ENCODE measurements around the gene TRAF6. TPM values are rescaled to one million over a fixed set of nuclear protein-coding genes. Genes with fewer than 3 reads are reported as not detected.
A peak's percentile ranks its signal among the peaks of the same experiment; 100 is the strongest.
"Not testable (repeated sequence)": the region's sequence is repeated elsewhere in the genome, so short reads cannot be mapped to it uniquely, and the experiment has no call there.

TRAF6 gene
- total RNA-seq, result 7.6 and 11.5 TPM in 2 replicates

- peak; percentile 48 for DNase-seq (ENCODE audit: low read depth, low spot score)
Observed at GRCh38 chr11:36509694-36510593, at the start of gene TRAF6. TRAF6 (minus strand) TSS chr11:36510272; CDS start chr11:36501515, 8,757 bp downstream.

- DNase-seq (ENCODE audit: low read depth, low spot score), result no peak
Observed at GRCh38 chr11:36558571-36559413, 48.7 kb upstream of the TRAF6 start.

- no peak for DNase-seq (ENCODE audit: low read depth, low spot score)
Observed at GRCh38 chr11:36557991-36558390, 47.9 kb upstream of the TRAF6 start.

DNA sequence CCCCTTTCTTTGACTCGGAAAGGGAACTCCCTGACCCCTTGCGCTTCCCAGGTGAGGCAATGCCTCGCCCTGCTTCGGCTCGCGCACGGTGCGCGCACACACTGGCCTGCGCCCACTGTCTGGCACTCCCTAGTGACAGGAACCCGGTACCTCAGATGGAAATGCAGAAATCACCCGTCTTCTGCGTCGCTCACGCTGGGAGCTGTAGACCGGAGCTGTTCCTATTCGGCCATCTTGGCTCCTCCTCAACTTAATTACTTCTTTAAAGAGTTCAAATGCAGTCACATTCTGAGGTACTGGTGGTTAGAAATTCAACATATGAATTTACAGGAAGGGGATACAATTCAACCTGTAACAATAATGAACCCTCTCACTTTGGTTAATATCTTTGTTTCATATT, 47.3 kb upstream of the TRAF6 start:
- DNase-seq (ENCODE audit: low read depth, low spot score), result not testable (repeated sequence)

DNA sequence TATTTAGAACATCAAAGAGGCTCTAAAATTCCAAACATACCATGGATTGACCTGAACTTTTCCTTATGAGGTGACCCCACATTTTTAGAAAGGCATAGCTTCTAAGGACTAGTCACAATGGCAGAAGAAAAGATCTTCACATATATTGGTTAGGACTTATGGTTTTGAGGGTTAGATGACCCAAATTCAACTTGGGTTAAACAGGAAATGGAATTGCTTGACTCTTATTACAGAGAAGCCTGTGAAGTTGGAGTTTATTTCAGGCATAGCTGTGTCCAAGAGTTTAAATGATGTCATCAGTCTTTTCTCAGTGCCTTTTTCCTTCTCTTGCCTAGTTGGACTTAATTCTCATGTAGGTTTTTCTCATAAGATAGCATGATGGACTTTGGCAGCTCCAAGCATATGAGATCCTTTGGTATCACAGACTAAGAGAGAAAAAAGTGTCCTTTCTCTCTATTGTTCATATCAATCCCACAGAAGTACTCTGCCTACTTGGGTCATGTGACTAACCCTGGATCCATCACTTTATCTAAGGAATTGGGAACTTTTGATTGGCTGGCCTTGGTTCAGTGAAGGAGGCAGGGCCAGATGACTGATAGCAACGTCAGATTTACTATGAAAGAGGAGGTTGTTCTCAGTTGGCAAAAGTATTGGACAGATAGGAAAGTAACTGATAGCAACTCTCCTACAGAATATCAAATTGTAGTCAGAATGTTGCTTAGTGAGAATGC, 40.5 kb upstream of the TRAF6 start:
- DNase-seq (ENCODE audit: low read depth, low spot score), result no peak

DNA sequence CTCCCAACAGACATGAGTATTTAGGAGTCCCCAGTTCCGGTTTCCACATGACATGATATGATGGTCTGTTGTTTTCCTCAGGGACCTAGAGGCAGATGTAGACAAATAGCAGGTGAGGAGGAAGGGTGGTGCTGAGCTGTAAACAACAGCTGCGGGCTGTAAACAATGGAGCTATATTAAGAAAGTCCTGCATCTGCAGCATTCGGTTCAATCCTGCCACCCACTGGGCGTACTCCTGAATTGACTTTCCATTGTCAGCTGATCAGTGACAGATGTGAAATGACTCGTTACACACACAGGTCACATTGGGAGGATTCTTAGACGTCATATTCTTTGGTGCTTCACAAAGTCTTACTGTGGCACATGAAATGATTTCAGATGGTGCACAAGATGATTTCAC, 30.9 kb upstream of the TRAF6 start:
- DNase-seq (ENCODE audit: low read depth, low spot score), result peak; percentile 13

- DNase-seq (ENCODE audit: low read depth, low spot score), result no peak
Observed at GRCh38 chr11:36534276-36534840, 24.3 kb upstream of the TRAF6 start.

GRCh38 chr11:36532941-36533601, 23.0 kb upstream of the TRAF6 start:
- no peak for DNase-seq (ENCODE audit: low read depth, low spot score)

- no peak for DNase-seq (ENCODE audit: low read depth, low spot score)
Observed at GRCh38 chr11:36530840-36531239, 20.8 kb upstream of the TRAF6 start.

GRCh38 chr11:36513965-36514364, 3.9 kb upstream of the TRAF6 start:
- no peak for DNase-seq (ENCODE audit: low read depth, low spot score)

GRCh38 chr11:36512016-36512415, 1.9 kb upstream of the TRAF6 start:
- no peak for DNase-seq (ENCODE audit: low read depth, low spot score)

DNA sequence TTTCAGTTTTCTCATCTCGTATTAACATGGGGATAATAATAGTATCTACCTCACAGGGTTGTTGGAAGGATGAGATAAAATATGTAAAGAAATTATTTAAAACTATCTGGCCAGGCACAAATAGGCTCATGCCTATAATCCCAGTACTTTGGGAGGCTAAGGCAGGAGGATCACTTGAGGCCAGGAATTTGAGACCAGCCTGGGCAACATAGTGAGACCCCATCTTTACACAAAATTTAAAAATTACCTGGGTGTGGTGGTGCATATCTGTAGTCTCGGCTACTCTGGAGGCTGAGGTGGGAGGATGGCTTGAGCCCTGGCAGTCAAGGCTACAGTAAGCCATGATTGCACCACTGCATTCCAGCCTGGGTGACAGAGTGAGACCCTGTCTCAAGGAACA, 990 bp upstream of the TRAF6 start:
- not testable (repeated sequence) for DNase-seq (ENCODE audit: low read depth, low spot score)

DNA sequence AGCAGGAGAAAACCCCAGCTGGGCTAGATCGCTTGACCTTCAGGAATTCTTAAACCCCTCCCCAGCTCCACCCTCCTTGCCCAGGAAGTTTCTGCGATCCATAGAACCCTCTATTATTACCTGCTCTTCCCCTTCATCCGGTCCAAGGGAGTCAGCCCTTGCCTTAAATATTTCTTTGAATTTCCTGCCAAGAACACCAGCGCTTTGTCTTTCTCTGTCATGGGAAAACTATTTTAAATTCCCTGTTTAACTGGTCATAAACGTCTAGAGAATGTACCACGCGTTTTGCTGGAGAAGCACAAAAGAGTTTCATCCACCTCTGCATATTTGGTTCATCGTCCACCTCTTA, 496 bp upstream of the TRAF6 start:
- no peak for DNase-seq (ENCODE audit: low read depth, low spot score)

- DNase-seq (ENCODE audit: low read depth, low spot score), result no peak
Observed at GRCh38 chr11:36509201-36509639, 852 bp downstream of the TRAF6 start.

- no peak for DNase-seq (ENCODE audit: low read depth, low spot score)
Observed at GRCh38 chr11:36508743-36509142, 1.3 kb downstream of the TRAF6 start.

DNA sequence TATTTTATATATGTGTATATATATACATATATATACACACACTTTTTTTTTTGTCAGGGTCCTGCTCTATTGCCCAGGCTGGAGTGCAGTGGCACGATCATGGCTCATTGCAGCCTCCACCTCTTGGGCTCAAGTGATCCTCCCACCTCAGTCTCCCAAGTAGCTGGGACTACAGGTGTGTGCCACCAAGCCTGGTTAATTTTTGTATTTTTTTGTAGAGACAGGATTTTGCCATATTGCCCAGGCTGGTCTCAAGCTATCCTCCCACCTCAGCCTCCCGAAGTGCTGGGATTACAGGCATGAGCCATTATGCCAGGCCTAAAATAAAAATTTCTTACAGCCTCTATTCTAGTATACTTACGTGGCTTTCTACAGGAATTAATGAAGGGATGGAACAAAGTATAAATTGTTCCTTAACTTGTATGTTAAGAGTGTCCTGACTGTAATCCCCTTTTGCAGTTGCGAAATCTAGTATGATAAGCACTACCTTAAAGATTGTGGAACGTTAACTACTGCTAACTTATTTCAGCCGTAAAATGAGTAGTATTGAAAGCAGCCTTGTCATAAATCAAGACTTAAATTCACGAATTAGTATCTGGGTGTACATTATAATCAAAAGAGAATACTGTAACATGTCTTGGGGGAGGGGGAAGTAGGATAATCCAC, 2.1 kb downstream of the TRAF6 start:
- no peak for DNase-seq (ENCODE audit: low read depth, low spot score)

GRCh38 chr11:36501236-36501635, 8.8 kb downstream of the TRAF6 start:
- no peak for DNase-seq (ENCODE audit: low read depth, low spot score)

GRCh38 chr11:36500315-36500721, 9.8 kb downstream of the TRAF6 start:
- DNase-seq (ENCODE audit: low read depth, low spot score), result peak; percentile 82

DNA sequence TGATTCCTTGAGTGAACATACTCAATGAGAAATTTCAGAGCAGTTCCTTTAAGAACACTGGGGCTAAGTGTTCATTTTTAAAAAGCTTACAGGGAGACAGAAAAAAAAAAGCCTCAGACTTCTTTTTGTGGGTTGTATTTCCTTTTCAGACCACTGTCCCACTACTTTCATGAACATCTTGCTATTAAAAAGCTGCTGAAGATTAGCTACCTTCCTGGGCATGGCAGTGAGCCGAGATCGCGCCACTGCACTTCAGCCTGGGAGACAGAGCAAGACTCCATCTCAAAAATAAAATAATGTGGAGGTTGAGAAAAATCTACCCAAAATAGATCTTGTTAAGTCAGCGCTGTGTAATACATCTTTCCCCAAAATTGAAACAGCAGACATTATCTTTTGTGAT, 10.8 kb downstream of the TRAF6 start:
- no peak for DNase-seq (ENCODE audit: low read depth, low spot score)

- no peak for DNase-seq (ENCODE audit: low read depth, low spot score)
Observed at GRCh38 chr11:36498721-36499120, 11.4 kb downstream of the TRAF6 start.

Data from pulmonary artery endothelial cell (primary cell).